ENCODE measurements around the gene PRELID1. TPM values are rescaled to one million over a fixed set of nuclear protein-coding genes. Genes with fewer than 3 reads are reported as not detected.
A peak's percentile ranks its signal among the peaks of the same experiment; 100 is the strongest.

Gene PRELID1
- total and polyA plus RNA-seq, 7 experiments from 2014 or later = 49.0 to 177 (median 84.5) TPM

DNA sequence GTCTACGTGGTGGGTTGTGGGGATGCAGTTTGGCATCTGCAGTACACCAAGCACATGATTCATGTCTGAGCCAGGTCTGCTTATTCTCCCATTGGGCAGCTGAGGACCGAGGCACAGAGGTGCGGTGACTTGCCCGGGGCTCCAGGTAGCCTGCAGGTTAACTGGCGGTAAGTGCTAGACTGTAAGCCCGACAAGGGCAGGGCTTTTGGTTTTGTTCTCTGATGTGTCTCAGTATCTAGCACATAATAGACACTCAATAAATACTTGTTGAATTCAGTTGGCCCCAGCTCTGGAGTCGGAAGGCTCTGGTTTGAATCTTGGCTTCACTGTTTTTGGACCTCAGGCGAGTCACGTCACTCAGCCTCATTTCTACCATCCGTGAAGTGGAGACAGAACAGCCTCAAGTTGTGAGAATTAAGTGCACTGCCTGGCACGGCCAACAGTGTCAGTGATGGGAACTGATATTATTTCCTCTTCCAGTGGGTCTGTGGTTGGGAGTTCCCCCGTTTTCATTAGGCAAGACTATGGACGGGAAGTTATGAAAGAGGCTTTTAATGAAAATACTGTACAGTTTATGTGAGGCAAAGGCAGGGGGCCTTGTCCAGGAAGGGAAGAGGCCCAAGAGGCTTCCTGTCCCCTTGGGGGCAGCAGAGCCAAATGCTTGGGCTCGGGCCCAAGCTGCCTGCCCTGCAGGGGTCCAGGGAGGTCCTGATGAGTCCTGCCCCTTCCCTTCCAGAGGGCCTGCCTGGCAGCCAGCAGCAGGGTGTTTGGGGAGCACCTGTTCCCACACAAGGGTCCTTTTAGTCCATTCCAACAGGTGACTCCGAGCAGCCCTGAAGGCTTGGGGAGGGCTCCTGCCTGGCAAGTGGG, 3.3 kb downstream of the PRELID1 start:
- DNase-seq = no peak
- Histone ChIP-seq H3K27me3 (ENCODE audit: control insufficient read depth in 2 of 2, insufficient read depth in 2 of 2, low read length in 2 of 2) (no peaks in the 10 kb centered on the region), H3K9me3 (ENCODE audit: control insufficient read depth in 2 of 3, low read length in 3 of 3) (no peaks in the 10 kb centered on the region), H3K4me1 (ENCODE audit: control insufficient read depth in 2 of 2, insufficient read depth in 2 of 2, low read length in 2 of 2) (peaks cover 35 to 36% of the 10 kb centered on the region in 2 donors), H3K36me3 (ENCODE audit: control insufficient read depth in 2 of 3, insufficient read depth in 3 of 3, low read length in 3 of 3) (peaks cover 0 to 23% (median 0%) of the 10 kb centered on the region in 3 experiments), H3K4me3 (ENCODE audit: low read length) (no peak overlapping the region), H3K27ac (ENCODE audit: low read depth, low read length) (no peak overlapping the region)
- Mint-ChIP-seq H3K27me3 (peaks cover 0 to 5% (median 0%) of the 10 kb centered on the region in 5 donors), H3K4me1 (peaks cover 33 to 62% (median 60%) of the 10 kb centered on the region in 7 donors), H3K27ac (peak overlapping the region in 2 of 9 donors; percentile 20 to 56), H3K4me3 (peak overlapping the region in 6 of 10 donors; percentile 10 to 48 (median 32)), H3K36me3 (peaks cover 0 to 31% (median 3%) of the 10 kb centered on the region in 5 donors), H3K9me3 (no peaks in the 10 kb centered on the region)
- ATAC-seq = peak; percentile 38
- intact Hi-C loops (cut with micrococcal nuclease) = loop anchor here in 1 of 2 donors (10.0 kb wide), 1 partner anchor 772 kb away; the partner anchor contains the start of gene RNF44
- POLR2A ChIA-PET = interaction anchor here (4.7 kb wide), 1 partner anchor 8 kb away, joined by 18 read pairs; no protein-coding TSS in a partner anchor
- CTCF ChIA-PET = interaction anchor here (0.9 to 3.9 kb wide), 2 partner anchors 76 to 95 kb away, joined by 3 to 18 read pairs; partner anchors contain the start of gene PFN3

GRCh38 chr5:177307544-177308363, 4.2 kb downstream of the PRELID1 start:
- Histone ChIP-seq H3K27ac (ENCODE audit: low read depth, low read length) (no peak overlapping the region), H3K4me1 (ENCODE audit: control insufficient read depth in 2 of 2, insufficient read depth in 2 of 2, low read length in 2 of 2) (peaks cover 32 to 33% of the 10 kb centered on the region in 2 donors), H3K27me3 (ENCODE audit: control insufficient read depth in 2 of 2, insufficient read depth in 2 of 2, low read length in 2 of 2) (no peaks in the 10 kb centered on the region), H3K36me3 (ENCODE audit: control insufficient read depth in 2 of 3, insufficient read depth in 3 of 3, low read length in 3 of 3) (peaks cover 0 to 23% (median 0%) of the 10 kb centered on the region in 3 experiments), H3K9me3 (ENCODE audit: control insufficient read depth in 2 of 3, low read length in 3 of 3) (no peaks in the 10 kb centered on the region), H3K4me3 (ENCODE audit: low read length) (no peak overlapping the region)
- no peak for DNase-seq
- CTCF ChIA-PET = interaction anchor here (0.7 to 3.9 kb wide), 4 partner anchors 11 to 194 kb away, joined by 3 to 18 read pairs (median 15); partner anchors contain the start of gene PFN3
- H3K27ac Mint-ChIP-seq = no peak overlapping the region
- POLR2A ChIA-PET = interaction anchor here (0.7 to 4.7 kb wide), 3 partner anchors 9 to 148 kb away, joined by 3 to 18 read pairs (median 7); no protein-coding TSS in a partner anchor
- no peaks in the 10 kb centered on the region for H3K9me3 Mint-ChIP-seq
- ATAC-seq = no peak
- intact Hi-C loops (cut with micrococcal nuclease) = loop anchor here (2.0 to 10.0 kb wide), 2 partner anchors 193 to 773 kb away; partner anchors contain the start of gene RNF44 (in 1 of the 2)
- H3K4me3 Mint-ChIP-seq = peak overlapping the region in 1 of 10 donors; percentile 16
- H3K36me3 Mint-ChIP-seq = peaks cover 0 to 25% (median 3%) of the 10 kb centered on the region in 5 donors
- peaks cover 27 to 61% (median 55%) of the 10 kb centered on the region in 7 donors for H3K4me1 Mint-ChIP-seq
- H3K27me3 Mint-ChIP-seq = peaks cover 0 to 5% (median 0%) of the 10 kb centered on the region in 5 donors

DNA sequence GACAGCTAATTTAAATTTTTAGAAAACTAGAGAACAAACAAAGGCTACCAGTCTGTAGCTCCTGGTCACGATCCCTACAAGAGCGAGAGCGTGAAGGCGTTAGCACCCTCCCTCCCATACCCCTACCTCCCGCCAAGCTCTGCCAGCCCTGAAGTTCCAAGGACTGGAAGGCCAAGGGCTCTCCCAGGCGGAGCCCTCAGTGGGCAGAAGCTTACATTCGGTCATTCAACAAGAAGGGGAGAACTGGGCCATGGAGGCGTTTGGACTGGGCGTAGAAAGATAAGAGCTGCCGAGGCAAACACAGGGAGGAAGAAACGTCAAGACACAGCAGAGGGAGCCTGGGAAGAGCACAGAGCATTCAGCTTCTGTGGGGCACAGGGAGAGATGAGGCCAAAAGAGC, 5.1 kb downstream of the PRELID1 start:
- H3K27ac ChIP-seq (ENCODE audit: low read depth, low read length) = no peak overlapping the region
- peaks cover 0 to 23% (median 3%) of the 10 kb centered on the region in 5 donors for H3K36me3 Mint-ChIP-seq
- peaks cover 34 to 37% of the 10 kb centered on the region in 2 donors for H3K4me1 ChIP-seq (ENCODE audit: control insufficient read depth in 2 of 2, insufficient read depth in 2 of 2, low read length in 2 of 2)
- intact Hi-C loops (cut with micrococcal nuclease) = loop anchor here (2.0 to 10.0 kb wide), 2 partner anchors 194 to 774 kb away; partner anchors contain the start of gene RNF44 (in 1 of the 2)
- H3K27ac Mint-ChIP-seq = peak overlapping the region in 1 of 9 donors; percentile 34
- H3K9me3 ChIP-seq (ENCODE audit: control insufficient read depth in 2 of 3, low read length in 3 of 3) = no peaks in the 10 kb centered on the region
- H3K4me3 ChIP-seq (ENCODE audit: low read length) = no peak overlapping the region
- peak in 1 of 9 donors; percentile 12 for DNase-seq
- no peak for ATAC-seq
- peaks cover 27 to 65% (median 58%) of the 10 kb centered on the region in 7 donors for H3K4me1 Mint-ChIP-seq
- H3K36me3 ChIP-seq (ENCODE audit: control insufficient read depth in 2 of 3, insufficient read depth in 3 of 3, low read length in 3 of 3) = peaks cover 0 to 23% (median 0%) of the 10 kb centered on the region in 3 experiments
- peaks cover 0 to 1% (median 0%) of the 10 kb centered on the region in 11 donors for H3K9me3 Mint-ChIP-seq
- no peaks in the 10 kb centered on the region for H3K27me3 ChIP-seq (ENCODE audit: control insufficient read depth in 2 of 2, insufficient read depth in 2 of 2, low read length in 2 of 2)
- ChIA-PET CTCF (interaction anchor here (0.8 to 3.9 kb wide), 6 partner anchors 10 to 198 kb away, joined by 3 to 18 read pairs (median 10); partner anchors contain the start of genes PDLIM7 and PFN3), POLR2A (interaction anchor here (0.6 to 4.7 kb wide), 6 partner anchors 10 to 147 kb away, joined by 3 to 18 read pairs (median 5); no protein-coding TSS in a partner anchor)
- peaks cover 0 to 5% (median 0%) of the 10 kb centered on the region in 5 donors for H3K27me3 Mint-ChIP-seq
- H3K4me3 Mint-ChIP-seq = no peak overlapping the region

- H3K27ac ChIP-seq (ENCODE audit: low read depth, low read length) = no peak overlapping the region
- POLR2A ChIA-PET = interaction anchor here (0.8 to 4.7 kb wide), 6 partner anchors 8 to 148 kb away, joined by 3 to 18 read pairs (median 5); no protein-coding TSS in a partner anchor
- no peak overlapping the region for H3K4me3 ChIP-seq (ENCODE audit: low read length)
- peaks cover 32 to 34% of the 10 kb centered on the region in 2 donors for H3K4me1 ChIP-seq (ENCODE audit: control insufficient read depth in 2 of 2, insufficient read depth in 2 of 2, low read length in 2 of 2)
- H3K4me1 Mint-ChIP-seq = peaks cover 19 to 63% (median 51%) of the 10 kb centered on the region in 7 donors
- H3K4me3 Mint-ChIP-seq = peak overlapping the region in 7 of 10 donors; percentile 23 to 84 (median 57)
- ATAC-seq (peak; percentile 47), DNase-seq (peak; percentile 53 to 76 (median 70))
- no peaks in the 10 kb centered on the region for H3K27me3 ChIP-seq (ENCODE audit: control insufficient read depth in 2 of 2, insufficient read depth in 2 of 2, low read length in 2 of 2)
- H3K9me3 Mint-ChIP-seq = peaks cover 0 to 1% (median 0%) of the 10 kb centered on the region in 11 donors
- H3K36me3 Mint-ChIP-seq = peaks cover 0 to 18% (median 0%) of the 10 kb centered on the region in 5 donors
- peaks cover 0 to 23% (median 0%) of the 10 kb centered on the region in 3 experiments for H3K36me3 ChIP-seq (ENCODE audit: control insufficient read depth in 2 of 3, insufficient read depth in 3 of 3, low read length in 3 of 3)
- peaks cover 0 to 5% (median 0%) of the 10 kb centered on the region in 5 donors for H3K27me3 Mint-ChIP-seq
- intact Hi-C loops (cut with micrococcal nuclease) = loop anchor here (2.0 to 10.0 kb wide), 4 partner anchors 187 to 775 kb away; partner anchors contain the start of genes PDLIM7 (in 1 of the 2), RNF44 (in 1 of the 2) and TSPAN17 (in 1 of the 2)
- CTCF ChIA-PET = interaction anchor here (0.6 to 3.9 kb wide), 21 partner anchors 8 to 313 kb away, joined by 3 to 18 read pairs (median 4); partner anchors contain the start of genes PDLIM7 and PFN3
- peak overlapping the region in 5 of 9 donors; percentile 15 to 86 (median 25) for H3K27ac Mint-ChIP-seq
- H3K9me3 ChIP-seq (ENCODE audit: control insufficient read depth in 2 of 3, low read length in 3 of 3) = no peaks in the 10 kb centered on the region
Measured at GRCh38 chr5:177309351-177310191, 6.0 kb downstream of the PRELID1 start.

- peaks cover 0 to 23% (median 0%) of the 10 kb centered on the region in 3 experiments for H3K36me3 ChIP-seq (ENCODE audit: control insufficient read depth in 2 of 3, insufficient read depth in 3 of 3, low read length in 3 of 3)
- ATAC-seq (no peak), DNase-seq (no peak)
- POLR2A ChIA-PET = interaction anchor here (0.8 to 4.7 kb wide), 5 partner anchors 9 to 147 kb away, joined by 3 to 18 read pairs (median 6); no protein-coding TSS in a partner anchor
- Mint-ChIP-seq H3K36me3 (peaks cover 0 to 13% (median 0%) of the 10 kb centered on the region in 5 donors), H3K4me3 (peak overlapping the region in 6 of 10 donors; percentile 78 to 93 (median 84)), H3K4me1 (peaks cover 12 to 58% (median 43%) of the 10 kb centered on the region in 7 donors), H3K27me3 (peaks cover 0 to 5% (median 0%) of the 10 kb centered on the region in 5 donors), H3K9me3 (peaks cover 0 to 1% (median 0%) of the 10 kb centered on the region in 11 donors), H3K27ac (peak overlapping the region in 2 of 9 donors; percentile 54 to 79)
- intact Hi-C loops (cut with micrococcal nuclease) = loop anchor here in 1 of 2 donors (2.0 to 10.0 kb wide), 2 partner anchors 186 to 666 kb away; partner anchors contain the start of genes PDLIM7 and TSPAN17
- CTCF ChIA-PET = interaction anchor here (0.6 to 3.9 kb wide), 17 partner anchors 9 to 312 kb away, joined by 3 to 18 read pairs (median 6); partner anchors contain the start of gene PFN3
- no peaks in the 10 kb centered on the region for H3K27me3 ChIP-seq (ENCODE audit: control insufficient read depth in 2 of 2, insufficient read depth in 2 of 2, low read length in 2 of 2)
- H3K27ac ChIP-seq (ENCODE audit: low read depth, low read length) = no peak overlapping the region
- H3K4me3 ChIP-seq (ENCODE audit: low read length) = no peak overlapping the region
- H3K9me3 ChIP-seq (ENCODE audit: control insufficient read depth in 2 of 3, low read length in 3 of 3) = no peaks in the 10 kb centered on the region
- H3K4me1 ChIP-seq (ENCODE audit: control insufficient read depth in 2 of 2, insufficient read depth in 2 of 2, low read length in 2 of 2) = peaks cover 26% of the 10 kb centered on the region in 2 donors
Measured at GRCh38 chr5:177310332-177310731, 6.7 kb downstream of the PRELID1 start.
